ENCODE results near the gene MAGT1. TPM values are rescaled to one million over a fixed set of nuclear protein-coding genes. Genes with fewer than 3 reads are reported as not detected.

Gene MAGT1
- total RNA-seq = 168 and 197 TPM in 2 replicates

DNA sequence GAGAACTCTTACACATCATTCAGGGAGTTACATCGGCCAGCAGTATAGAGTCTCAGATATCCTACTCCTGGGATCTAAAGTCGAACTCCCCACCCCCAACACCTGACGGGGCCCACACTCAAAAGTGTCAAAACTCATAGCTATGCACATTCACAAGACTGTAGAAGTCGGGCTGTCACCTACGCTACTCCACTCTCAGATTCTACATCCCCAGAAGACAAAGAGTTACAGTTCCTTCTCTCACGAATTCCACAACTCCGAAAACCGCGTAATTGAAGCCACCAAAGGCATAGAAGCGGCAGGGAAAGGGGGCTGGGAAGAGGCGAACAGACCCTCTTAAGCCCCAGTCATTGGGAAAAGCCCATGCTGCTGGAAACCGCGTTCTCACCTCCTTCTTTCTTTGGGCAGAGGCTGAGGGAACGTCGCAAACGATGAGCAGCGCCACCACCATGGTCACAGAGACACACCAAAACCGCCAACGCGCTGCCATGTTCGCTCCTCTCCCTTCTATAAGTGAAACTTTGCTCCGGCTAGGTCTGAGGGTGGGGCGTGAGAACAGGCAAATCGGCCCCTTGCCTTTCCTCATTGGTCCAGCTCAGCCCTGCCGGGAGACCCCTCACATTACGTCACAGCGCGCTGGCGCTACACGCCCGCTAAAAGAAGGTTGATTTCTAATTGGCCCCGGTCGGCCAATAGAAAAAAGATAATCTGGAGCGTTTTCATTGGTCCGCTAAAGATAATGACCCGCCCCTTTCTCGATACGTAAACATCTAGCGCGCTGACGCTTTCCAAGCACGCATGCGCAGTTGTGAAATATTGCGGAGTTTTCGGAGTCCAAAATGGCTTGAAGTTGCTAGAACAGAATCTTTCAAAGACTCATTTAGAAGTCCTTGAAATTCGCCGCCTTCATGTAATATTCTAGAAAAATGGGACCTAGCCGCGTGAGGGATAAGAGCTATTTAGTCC lies at the start of gene MAGT1:
Gene MAGT1 (minus strand): TSS at position 515 of the 966 bp plus-strand sequence. CDS start 25 bp downstream, at position 490.

DNA sequence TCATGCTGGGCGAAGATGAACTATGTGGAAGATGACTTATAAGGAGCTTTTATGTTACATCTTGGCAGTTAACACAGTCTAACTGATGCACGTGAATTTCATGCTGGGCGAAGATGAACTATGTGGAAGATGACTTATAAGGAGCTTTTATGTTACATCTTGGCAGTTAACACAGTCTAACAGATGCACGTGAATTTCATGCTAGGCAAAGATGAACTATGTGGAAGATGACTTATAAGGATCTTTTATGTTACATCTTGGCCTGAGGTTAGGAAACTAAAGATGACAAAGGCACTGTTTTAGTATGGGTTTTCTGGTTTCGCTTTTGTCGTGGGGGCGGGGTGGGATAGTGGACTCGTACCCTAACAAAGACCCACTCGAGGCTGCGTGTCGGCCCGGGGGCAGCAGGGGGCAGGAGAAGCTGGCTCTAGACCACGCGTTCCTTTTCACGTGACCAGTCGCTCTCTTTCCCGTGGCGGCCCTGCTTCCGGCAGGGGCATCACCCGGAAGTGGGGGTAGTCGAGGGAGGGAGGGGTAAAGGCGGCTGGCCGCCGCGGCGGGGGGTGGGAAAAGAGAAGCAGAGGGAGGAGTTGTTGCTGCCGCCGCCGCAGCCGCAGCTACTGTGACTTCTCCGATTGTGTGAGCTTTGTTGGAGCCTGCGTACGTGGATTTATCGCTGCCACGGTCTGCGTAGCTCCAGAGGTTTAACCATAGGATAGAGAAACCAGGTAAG lies 15.0 kb upstream of the MAGT1 start, which contains the start of gene ATP7A:
Gene ATP7A (plus strand): TSS at position 586 of the 733 bp plus-strand sequence. CDS start 60,949 bp downstream, outside the sequence.

DNA sequence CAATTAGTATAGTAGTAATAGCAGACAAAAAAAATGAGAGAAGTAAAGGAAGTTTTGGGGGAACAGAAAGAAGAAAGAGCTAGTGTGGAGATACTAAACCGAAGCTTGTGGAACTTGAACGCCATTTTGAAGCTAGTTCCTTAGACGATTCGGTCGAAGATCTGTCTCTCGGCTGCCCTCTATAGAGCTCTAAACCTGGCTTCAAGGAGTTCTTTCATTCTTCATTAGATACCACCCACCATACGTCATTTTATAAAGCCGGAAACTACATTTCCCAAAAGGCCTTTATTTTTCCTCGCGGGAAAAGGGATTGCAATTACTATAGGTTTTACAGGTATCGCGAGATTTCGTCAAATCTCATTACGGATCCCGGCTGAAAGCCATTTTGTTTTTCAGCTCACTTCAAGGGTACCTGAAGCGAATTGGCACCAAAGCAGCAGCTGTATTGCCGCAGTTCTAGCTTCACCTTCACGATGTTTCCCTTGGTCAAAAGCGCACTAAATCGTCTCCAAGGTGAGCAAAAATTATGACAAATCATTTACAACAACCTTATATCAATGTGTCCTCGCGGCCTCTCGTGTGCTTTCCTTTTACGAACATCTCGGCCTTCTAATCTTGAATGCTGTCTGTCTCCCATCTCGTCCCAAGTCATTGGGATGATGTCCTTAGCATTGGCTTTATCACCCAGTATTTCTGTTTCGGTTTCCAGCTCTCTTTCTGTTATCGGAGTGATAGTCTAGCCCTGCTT lies 4.0 kb upstream of the MAGT1 start, which contains the start of gene COX7B:
Gene COX7B (plus strand): TSS at position 388 of the 748 bp plus-strand sequence. CDS start 86 bp downstream, at position 474.

DNA sequence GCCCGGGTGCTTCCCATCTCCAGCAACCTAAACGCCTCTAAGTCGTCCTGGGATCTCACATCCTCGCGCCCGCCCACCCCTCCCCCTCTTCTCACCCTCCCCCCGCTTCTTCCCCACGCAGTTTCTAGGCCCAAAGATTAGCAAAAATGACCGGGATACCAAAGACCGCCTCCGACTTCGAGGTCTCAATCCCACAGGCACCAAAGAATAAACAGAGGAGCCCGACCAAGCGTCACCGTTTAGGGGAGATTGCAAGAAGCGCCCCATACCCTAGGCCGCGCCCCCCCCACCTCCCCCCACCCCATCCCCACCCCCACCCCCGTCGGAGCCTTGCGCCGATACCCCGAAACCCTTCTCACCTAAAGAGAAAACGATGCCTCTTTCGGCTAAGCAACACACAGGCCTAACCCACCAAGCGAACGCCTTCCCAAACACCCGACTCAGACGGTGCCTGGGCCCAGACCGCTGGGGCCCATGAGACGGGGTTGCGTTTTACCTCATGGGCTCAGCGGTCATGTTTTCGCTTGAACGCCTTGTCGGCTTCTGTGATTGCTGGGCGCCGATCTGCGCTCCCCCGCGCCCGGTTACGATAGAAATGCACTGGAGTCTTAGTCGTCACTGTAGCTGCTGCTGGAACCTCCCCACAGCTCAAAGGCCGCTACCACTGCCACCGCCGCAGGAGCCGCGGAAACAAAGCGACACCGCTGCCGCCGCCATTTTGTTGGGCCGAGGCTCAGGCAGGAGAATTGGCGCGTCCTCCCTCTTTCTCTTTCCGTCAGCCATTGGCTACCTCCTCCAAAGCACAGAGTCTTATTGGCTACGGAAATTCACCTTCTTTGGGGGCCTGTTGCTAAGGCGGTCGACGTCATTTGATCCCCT lies 109.5 kb downstream of the MAGT1 start, which contains the start of gene ATRX:
Gene ATRX (minus strand): TSS at position 731 of the 879 bp plus-strand sequence. CDS start 215 bp downstream, at position 516.

Other genes starting within 250 kb of the MAGT1 start
- gene ATRX, start 109.2 kb downstream of the MAGT1 start, total RNA-seq = 82.1 and 101 TPM in 2 replicates
- 384 and 483 TPM in 2 replicates for gene COX7B, start 4.0 kb upstream of the MAGT1 start, total RNA-seq
- 10.8 and 17.8 TPM in 2 replicates for gene ATP7A, start 15.3 kb upstream of the MAGT1 start, total RNA-seq
- not detected in 2 replicates for gene PGAM4, start 74.2 kb upstream of the MAGT1 start, total RNA-seq
- 240 and 355 TPM in 2 replicates for gene PGK1, start 208.8 kb upstream of the MAGT1 start, total RNA-seq
- gene TAF9B, start 244.2 kb upstream of the MAGT1 start, total RNA-seq = 9.7 and 13.9 TPM in 2 replicates